ENCODE results near the gene HMGCL.

Gene HMGCL

DNA sequence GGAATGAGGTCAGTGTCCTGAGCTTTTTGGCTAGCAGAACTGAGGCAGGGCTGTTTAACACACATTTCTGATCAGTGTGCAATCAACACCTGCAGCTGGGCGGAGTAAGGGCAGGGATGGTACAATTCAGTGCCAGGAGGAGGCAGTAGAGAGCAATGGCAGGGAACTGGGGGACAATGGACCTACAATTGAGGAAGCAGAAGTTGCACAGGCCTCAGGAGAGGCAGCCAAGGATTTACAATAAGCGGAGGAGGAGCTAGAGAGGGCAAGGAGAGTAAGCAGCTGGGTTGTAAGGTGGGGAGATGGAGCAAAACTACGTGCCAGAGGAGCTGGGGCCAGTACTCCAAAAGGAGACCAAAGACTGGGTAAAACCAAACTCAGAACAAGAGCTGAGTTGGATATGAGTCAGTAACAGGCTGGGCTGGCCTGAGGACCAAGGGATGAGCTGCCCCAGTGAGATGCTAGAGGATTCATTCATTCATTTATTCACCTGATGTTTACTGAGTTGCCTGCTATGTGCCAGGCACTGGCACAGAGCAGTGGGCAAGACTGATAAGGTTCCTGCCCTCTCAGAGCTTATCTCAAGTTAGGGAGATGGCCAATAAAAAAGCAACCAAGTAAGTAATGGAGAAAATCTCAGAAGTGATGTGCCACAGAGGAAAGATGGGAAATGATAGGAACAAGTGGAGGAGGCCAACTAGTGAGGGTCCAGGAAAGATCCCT, 14.2 kb downstream of the HMGCL start:
- TF ChIP-seq, protein P1, sequence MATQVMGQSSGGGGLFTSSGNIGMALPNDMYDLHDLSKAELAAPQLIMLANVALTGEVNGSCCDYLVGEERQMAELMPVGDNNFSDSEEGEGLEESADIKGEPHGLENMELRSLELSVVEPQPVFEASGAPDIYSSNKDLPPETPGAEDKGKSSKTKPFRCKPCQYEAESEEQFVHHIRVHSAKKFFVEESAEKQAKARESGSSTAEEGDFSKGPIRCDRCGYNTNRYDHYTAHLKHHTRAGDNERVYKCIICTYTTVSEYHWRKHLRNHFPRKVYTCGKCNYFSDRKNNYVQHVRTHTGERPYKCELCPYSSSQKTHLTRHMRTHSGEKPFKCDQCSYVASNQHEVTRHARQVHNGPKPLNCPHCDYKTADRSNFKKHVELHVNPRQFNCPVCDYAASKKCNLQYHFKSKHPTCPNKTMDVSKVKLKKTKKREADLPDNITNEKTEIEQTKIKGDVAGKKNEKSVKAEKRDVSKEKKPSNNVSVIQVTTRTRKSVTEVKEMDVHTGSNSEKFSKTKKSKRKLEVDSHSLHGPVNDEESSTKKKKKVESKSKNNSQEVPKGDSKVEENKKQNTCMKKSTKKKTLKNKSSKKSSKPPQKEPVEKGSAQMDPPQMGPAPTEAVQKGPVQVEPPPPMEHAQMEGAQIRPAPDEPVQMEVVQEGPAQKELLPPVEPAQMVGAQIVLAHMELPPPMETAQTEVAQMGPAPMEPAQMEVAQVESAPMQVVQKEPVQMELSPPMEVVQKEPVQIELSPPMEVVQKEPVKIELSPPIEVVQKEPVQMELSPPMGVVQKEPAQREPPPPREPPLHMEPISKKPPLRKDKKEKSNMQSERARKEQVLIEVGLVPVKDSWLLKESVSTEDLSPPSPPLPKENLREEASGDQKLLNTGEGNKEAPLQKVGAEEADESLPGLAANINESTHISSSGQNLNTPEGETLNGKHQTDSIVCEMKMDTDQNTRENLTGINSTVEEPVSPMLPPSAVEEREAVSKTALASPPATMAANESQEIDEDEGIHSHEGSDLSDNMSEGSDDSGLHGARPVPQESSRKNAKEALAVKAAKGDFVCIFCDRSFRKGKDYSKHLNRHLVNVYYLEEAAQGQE (IDR thresholded peaks at IDR 0.05; ENCODE audit: low read depth) = no peak
- TF ChIP-seq RAD21 (IDR thresholded peaks at IDR 0.05; ENCODE audit: low read depth) (peak; percentile 68), ZBTB7A (IDR thresholded peaks at IDR 0.05; ENCODE audit: low read depth) (no peak), YY1 (IDR thresholded peaks at IDR 0.05; ENCODE audit: low read depth) (no peak), TCF12 (IDR thresholded peaks at IDR 0.05; ENCODE audit: low read depth) (no peak), TAF1 (IDR thresholded peaks at IDR 0.05; ENCODE audit: low read depth) (no peak), CEBPB (IDR thresholded peaks at IDR 0.05) (no peak)

DNA sequence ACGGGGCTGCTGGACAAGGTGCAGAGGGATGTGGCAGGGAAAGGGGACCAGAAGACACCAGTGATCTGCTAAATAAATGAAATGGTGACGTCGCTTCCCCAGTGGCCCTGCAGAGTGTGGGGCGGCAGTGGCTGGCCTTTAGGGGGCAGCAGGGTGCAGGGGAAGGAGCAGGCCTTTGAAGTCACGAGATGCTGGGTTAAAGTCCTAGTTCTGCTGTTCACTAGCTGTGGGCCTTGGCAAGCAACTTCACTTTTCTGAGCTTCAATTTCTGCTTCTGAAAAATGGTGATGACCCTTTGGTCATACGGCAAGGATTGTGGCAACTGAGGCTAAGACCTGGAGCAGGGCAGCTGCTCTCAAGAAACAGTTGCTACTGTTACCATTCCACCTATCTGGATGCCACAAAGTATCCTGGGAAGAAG, 15.5 kb downstream of the HMGCL start:
- TF ChIP-seq, protein P2, sequence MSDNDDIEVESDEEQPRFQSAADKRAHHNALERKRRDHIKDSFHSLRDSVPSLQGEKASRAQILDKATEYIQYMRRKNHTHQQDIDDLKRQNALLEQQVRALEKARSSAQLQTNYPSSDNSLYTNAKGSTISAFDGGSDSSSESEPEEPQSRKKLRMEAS (IDR thresholded peaks at IDR 0.05) = no peak
- peak; percentile 86 for TF ChIP-seq RAD21 (IDR thresholded peaks at IDR 0.05; ENCODE audit: low read depth)
- no peak for TF ChIP-seq FOXM1 (IDR thresholded peaks at IDR 0.05; ENCODE audit: borderline replicate concordance, low read depth)
- TF ChIP-seq, protein P1 (IDR thresholded peaks at IDR 0.05; ENCODE audit: low read depth) = no peak
- TF ChIP-seq, protein P3, sequence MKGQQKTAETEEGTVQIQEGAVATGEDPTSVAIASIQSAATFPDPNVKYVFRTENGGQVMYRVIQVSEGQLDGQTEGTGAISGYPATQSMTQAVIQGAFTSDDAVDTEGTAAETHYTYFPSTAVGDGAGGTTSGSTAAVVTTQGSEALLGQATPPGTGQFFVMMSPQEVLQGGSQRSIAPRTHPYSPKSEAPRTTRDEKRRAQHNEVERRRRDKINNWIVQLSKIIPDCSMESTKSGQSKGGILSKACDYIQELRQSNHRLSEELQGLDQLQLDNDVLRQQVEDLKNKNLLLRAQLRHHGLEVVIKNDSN (IDR thresholded peaks at IDR 0.05) = no peak
- TF ChIP-seq TCF12 (IDR thresholded peaks at IDR 0.05; ENCODE audit: low read depth) = no peak

DNA sequence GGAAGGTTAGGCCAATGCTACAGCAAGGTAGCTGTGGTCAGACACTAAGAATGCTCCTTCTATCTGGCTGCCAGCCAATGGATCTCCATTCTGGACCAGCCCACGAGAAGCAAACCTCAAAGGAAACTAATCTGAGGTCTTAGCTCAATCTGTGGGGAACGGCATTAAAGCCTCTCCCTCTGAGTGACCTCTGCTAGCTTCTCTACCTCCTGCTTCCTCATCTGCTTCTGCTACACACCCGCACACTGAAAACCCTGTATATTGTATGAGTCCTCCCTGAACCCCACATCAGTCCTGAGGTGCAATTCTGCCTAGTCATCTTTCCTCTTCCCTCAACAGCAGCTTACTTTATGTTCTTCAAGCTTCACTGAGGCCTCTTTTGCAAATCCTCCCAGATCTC, 17.8 kb downstream of the HMGCL start:
- TF ChIP-seq, protein P1 (IDR thresholded peaks at IDR 0.05; ENCODE audit: low read depth) = no peak
- TF ChIP-seq CREB1 (IDR thresholded peaks at IDR 0.05; ENCODE audit: low read depth) (no peak), FOXM1 (IDR thresholded peaks at IDR 0.05; ENCODE audit: borderline replicate concordance, low read depth) (no peak), TAF1 (IDR thresholded peaks at IDR 0.05; ENCODE audit: low read depth) (no peak)

DNA sequence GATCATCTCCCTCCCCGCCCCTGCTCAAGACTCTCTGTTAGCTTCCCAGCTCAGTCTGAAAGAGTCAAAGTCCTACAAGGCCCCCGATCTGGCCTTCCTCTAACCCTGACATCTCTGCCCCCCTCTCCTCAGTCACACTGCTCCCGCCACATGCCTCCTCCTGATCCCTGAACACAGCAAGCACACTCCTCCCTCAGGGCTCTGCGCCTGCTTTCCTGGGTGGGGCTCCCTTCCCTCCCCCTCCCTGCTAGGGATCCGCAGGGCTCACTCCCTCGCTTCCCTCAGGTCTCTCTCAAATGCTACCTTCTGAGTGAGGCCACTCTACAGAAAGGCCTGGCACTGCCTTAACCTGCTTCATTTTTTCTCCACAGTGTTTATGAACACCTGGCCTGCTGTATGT, 18.9 kb downstream of the HMGCL start:
- TF ChIP-seq CEBPB (IDR thresholded peaks at IDR 0.05) (no peak), TAF1 (IDR thresholded peaks at IDR 0.05; ENCODE audit: low read depth) (no peak), TEAD4 (IDR thresholded peaks at IDR 0.05) (no peak), TCF12 (IDR thresholded peaks at IDR 0.05; ENCODE audit: low read depth) (no peak), EP300 (IDR thresholded peaks at IDR 0.05; ENCODE audit: borderline replicate concordance) (no peak), YY1 (IDR thresholded peaks at IDR 0.05; ENCODE audit: low read depth) (no peak), EGR1 (IDR thresholded peaks at IDR 0.05) (no peak), FOXM1 (IDR thresholded peaks at IDR 0.05; ENCODE audit: borderline replicate concordance, low read depth) (no peak), NFIC (IDR thresholded peaks at IDR 0.05) (no peak)
- TF ChIP-seq, protein P1 (IDR thresholded peaks at IDR 0.05; ENCODE audit: low read depth) = no peak
